ENCODE results near the gene PSMA7.
A peak's percentile ranks its signal among the peaks of the same experiment; 100 is the strongest.

The PSMA7 gene

GRCh38 chr20:62147528-62147927, 4.3 kb upstream of the PSMA7 start:
- H4K20me1 ChIP-seq (ENCODE audit: insufficient read depth, low read length): peaks cover 81% of the 10 kb centered on the region
- H3K27me3 ChIP-seq (ENCODE audit: insufficient read depth, low read length, poor library complexity): no peaks in the 10 kb centered on the region
- DNase-seq (no peak), ATAC-seq (ENCODE audit: insufficient read depth, low read depth) (no peak)
- H3K9me3 ChIP-seq (ENCODE audit: insufficient read depth, low read length, severe bottlenecking): no peaks in the 10 kb centered on the region
- peak overlapping the region; percentile 17; the same call in 1 of the 2 replicates for H3K4me2 ChIP-seq (ENCODE audit: insufficient read depth, low read length)
- H3K27ac ChIP-seq (ENCODE audit: low read length): no peak overlapping the region
- no peak overlapping the region for H3K9ac ChIP-seq (ENCODE audit: low read depth, low read length)
- H2AFZ ChIP-seq (ENCODE audit: low read depth, low read length): no peak overlapping the region
- peaks cover 27% of the 10 kb centered on the region for H3K36me3 ChIP-seq (ENCODE audit: insufficient read depth, low read length)
- H3K79me2 ChIP-seq (ENCODE audit: insufficient read depth, low read length): peaks cover 95% of the 10 kb centered on the region
- no peak for TF ChIP-seq CTCF (IDR thresholded peaks at IDR 0.05; ENCODE audit: borderline replicate concordance, extremely low read depth, low read length, poor library complexity, severe bottlenecking)
- no peak for TF ChIP-seq EZH2 (IDR thresholded peaks at IDR 0.05; ENCODE audit: borderline replicate concordance, low read depth, low read length, severe bottlenecking)
- no peak overlapping the region for H3K4me3 ChIP-seq (ENCODE audit: low read depth in 1 of 2, low read length in 2 of 2)
- H3K4me1 ChIP-seq (ENCODE audit: insufficient read depth, low read length): peaks cover 26% of the 10 kb centered on the region

GRCh38 chr20:62147125-62147524, 3.9 kb upstream of the PSMA7 start:
- Histone ChIP-seq H3K27ac (ENCODE audit: low read length) (no peak overlapping the region), H3K4me1 (ENCODE audit: insufficient read depth, low read length) (peaks cover 27% of the 10 kb centered on the region), H4K20me1 (ENCODE audit: insufficient read depth, low read length) (peaks cover 81% of the 10 kb centered on the region), H3K36me3 (ENCODE audit: insufficient read depth, low read length) (peaks cover 23% of the 10 kb centered on the region), H3K27me3 (ENCODE audit: insufficient read depth, low read length, poor library complexity) (no peaks in the 10 kb centered on the region), H3K4me2 (ENCODE audit: insufficient read depth, low read length) (peak overlapping the region; percentile 17; the same call in 1 of the 2 replicates), H2AFZ (ENCODE audit: low read depth, low read length) (no peak overlapping the region), H3K79me2 (ENCODE audit: insufficient read depth, low read length) (peaks cover 95% of the 10 kb centered on the region), H3K9me3 (ENCODE audit: insufficient read depth, low read length, severe bottlenecking) (no peaks in the 10 kb centered on the region), H3K9ac (ENCODE audit: low read depth, low read length) (no peak overlapping the region), H3K4me3 (ENCODE audit: low read depth in 1 of 2, low read length in 2 of 2) (no peak overlapping the region)
- no peak for TF ChIP-seq CTCF (IDR thresholded peaks at IDR 0.05; ENCODE audit: borderline replicate concordance, extremely low read depth, low read length, poor library complexity, severe bottlenecking)
- no peak for TF ChIP-seq EZH2 (IDR thresholded peaks at IDR 0.05; ENCODE audit: borderline replicate concordance, low read depth, low read length, severe bottlenecking)
- ATAC-seq (ENCODE audit: insufficient read depth, low read depth) (no peak), DNase-seq (no peak)

GRCh38 chr20:62146019-62146755, 3.0 kb upstream of the PSMA7 start:
- H3K27ac ChIP-seq (ENCODE audit: low read length): no peak overlapping the region
- peaks cover 28% of the 10 kb centered on the region for H3K36me3 ChIP-seq (ENCODE audit: insufficient read depth, low read length)
- TF ChIP-seq CTCF (IDR thresholded peaks at IDR 0.05; ENCODE audit: borderline replicate concordance, extremely low read depth, low read length, poor library complexity, severe bottlenecking) (no peak), EZH2 (IDR thresholded peaks at IDR 0.05; ENCODE audit: borderline replicate concordance, low read depth, low read length, severe bottlenecking) (no peak)
- H3K9ac ChIP-seq (ENCODE audit: low read depth, low read length): no peak overlapping the region
- H3K4me1 ChIP-seq (ENCODE audit: insufficient read depth, low read length): peaks cover 36% of the 10 kb centered on the region
- peaks cover 81% of the 10 kb centered on the region for H4K20me1 ChIP-seq (ENCODE audit: insufficient read depth, low read length)
- DNase-seq (no peak), ATAC-seq (ENCODE audit: insufficient read depth, low read depth) (no peak)
- H3K9me3 ChIP-seq (ENCODE audit: insufficient read depth, low read length, severe bottlenecking): no peaks in the 10 kb centered on the region
- H3K4me3 ChIP-seq (ENCODE audit: low read depth in 1 of 2, low read length in 2 of 2): peak overlapping the region in 1 of 2 experiments; percentile 83; a peak in 1 of 4 replicates
- H3K4me2 ChIP-seq (ENCODE audit: insufficient read depth, low read length): peak overlapping the region; percentile 80; the same call in 1 of the 2 replicates
- no peaks in the 10 kb centered on the region for H3K27me3 ChIP-seq (ENCODE audit: insufficient read depth, low read length, poor library complexity)
- H3K79me2 ChIP-seq (ENCODE audit: insufficient read depth, low read length): peaks cover 95% of the 10 kb centered on the region
- H2AFZ ChIP-seq (ENCODE audit: low read depth, low read length): no peak overlapping the region

All from DND-41 (cell line).